ENCODE data around the gene PCDHB4. TPM values are rescaled to one million over a fixed set of nuclear protein-coding genes. Genes with fewer than 3 reads are reported as not detected.
"Not testable (repeated sequence)": the region's sequence is repeated elsewhere in the genome, so short reads cannot be mapped to it uniquely, and the experiment has no call there.

PCDHB4 gene
- total and polyA plus RNA-seq, 8 donors = 1.9 to 4.3 (median 2.5) TPM

DNA sequence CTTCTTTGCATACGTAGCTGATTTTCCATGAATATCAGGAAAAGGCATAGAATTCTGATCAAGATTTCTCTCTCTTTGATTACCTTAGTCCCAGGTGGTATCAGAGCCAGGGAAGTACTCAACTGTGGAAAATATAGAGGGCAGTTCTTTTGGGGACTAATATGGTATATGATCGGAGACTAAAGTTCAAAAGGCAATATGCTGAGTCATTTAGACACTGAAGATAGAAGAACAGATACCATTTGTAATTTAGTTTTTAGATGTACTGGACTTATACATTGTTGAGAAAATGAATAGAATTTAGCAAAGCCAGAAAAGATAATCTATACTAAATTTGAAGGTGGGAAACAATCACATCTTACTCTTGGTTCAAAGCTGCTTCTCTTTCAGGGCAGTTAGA lies 16.3 kb upstream of the PCDHB4 start:
- no peak for DNase-seq
- no peak for ATAC-seq
- H3K9me3 ChIP-seq = peaks cover 0 to 54% of the 10 kb centered on the region in 2 donors
- H3K4me3 ChIP-seq = no peak overlapping the region
- TF ChIP-seq, protein P1, sequence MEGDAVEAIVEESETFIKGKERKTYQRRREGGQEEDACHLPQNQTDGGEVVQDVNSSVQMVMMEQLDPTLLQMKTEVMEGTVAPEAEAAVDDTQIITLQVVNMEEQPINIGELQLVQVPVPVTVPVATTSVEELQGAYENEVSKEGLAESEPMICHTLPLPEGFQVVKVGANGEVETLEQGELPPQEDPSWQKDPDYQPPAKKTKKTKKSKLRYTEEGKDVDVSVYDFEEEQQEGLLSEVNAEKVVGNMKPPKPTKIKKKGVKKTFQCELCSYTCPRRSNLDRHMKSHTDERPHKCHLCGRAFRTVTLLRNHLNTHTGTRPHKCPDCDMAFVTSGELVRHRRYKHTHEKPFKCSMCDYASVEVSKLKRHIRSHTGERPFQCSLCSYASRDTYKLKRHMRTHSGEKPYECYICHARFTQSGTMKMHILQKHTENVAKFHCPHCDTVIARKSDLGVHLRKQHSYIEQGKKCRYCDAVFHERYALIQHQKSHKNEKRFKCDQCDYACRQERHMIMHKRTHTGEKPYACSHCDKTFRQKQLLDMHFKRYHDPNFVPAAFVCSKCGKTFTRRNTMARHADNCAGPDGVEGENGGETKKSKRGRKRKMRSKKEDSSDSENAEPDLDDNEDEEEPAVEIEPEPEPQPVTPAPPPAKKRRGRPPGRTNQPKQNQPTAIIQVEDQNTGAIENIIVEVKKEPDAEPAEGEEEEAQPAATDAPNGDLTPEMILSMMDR (IDR thresholded peaks at IDR 0.05) = no peak
- no peaks in the 10 kb centered on the region for H3K36me3 ChIP-seq
- H3K27me3 ChIP-seq = peaks cover 0 to 17% of the 10 kb centered on the region in 2 donors
- intact Hi-C loops (cut with DNase I) = no loop called here
- H3K27ac ChIP-seq = no peak overlapping the region
- H3K4me1 ChIP-seq = no peaks in the 10 kb centered on the region

GRCh38 chr5:141119250-141119649 lies 2.4 kb upstream of the PCDHB4 start:
- TF ChIP-seq, protein P1 (IDR thresholded peaks at IDR 0.05) = no peak
- no peak for DNase-seq
- Histone ChIP-seq H3K4me3 (no peak overlapping the region), H3K27ac (no peak overlapping the region), H3K36me3 (no peaks in the 10 kb centered on the region), H3K9me3 (peaks cover 0 to 59% of the 10 kb centered on the region in 2 donors), H3K4me1 (no peaks in the 10 kb centered on the region), H3K27me3 (peaks cover 0 to 37% of the 10 kb centered on the region in 2 donors)
- no peak for ATAC-seq
- intact Hi-C loops (cut with DNase I) = no loop called here

GRCh38 chr5:141121985-141122384 lies 367 bp downstream of the PCDHB4 start:
- Histone ChIP-seq H3K27ac (no peak overlapping the region), H3K4me1 (no peaks in the 10 kb centered on the region), H3K4me3 (peak overlapping the region in 1 of 2 donors; percentile 11), H3K36me3 (no peaks in the 10 kb centered on the region), H3K27me3 (peaks cover 0 to 38% of the 10 kb centered on the region in 2 donors), H3K9me3 (peaks cover 0 to 38% of the 10 kb centered on the region in 2 donors)
- intact Hi-C loops (cut with DNase I) = no loop called here
- TF ChIP-seq, protein P1 (IDR thresholded peaks at IDR 0.05) = no peak
- ATAC-seq (no peak), DNase-seq (no peak)

GRCh38 chr5:141123396-141124135 lies 1.9 kb downstream of the PCDHB4 start:
- H3K27ac ChIP-seq; H3K4me3 ChIP-seq; H3K36me3 ChIP-seq; H3K4me1 ChIP-seq; ATAC-seq; intact Hi-C loops (cut with DNase I): not testable (repeated sequence)
- peaks cover 0 to 38% of the 10 kb centered on the region in 2 donors for H3K27me3 ChIP-seq
- DNase-seq = peak in 1 of 4 donors; percentile 62
- H3K9me3 ChIP-seq = peaks cover 0 to 30% of the 10 kb centered on the region in 2 donors

DNA sequence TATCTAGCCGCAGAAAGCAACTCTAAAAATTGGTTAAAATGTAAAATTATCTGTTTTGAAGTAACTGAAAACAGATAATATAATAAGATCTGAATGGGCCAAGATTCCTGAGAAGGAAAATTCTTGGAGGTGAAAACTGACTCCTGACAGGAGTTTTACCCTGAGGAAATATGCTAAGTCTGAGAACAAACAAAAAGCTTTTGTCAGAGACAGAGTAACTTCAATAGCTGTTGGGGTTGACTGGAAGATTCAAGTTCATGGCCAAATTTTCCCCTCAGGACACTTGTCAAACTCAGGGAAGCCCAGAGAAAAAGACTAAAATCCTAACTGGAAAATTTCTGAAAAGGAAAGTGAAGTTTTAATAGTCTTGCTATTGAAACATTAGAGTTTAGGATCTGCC lies 5.7 kb downstream of the PCDHB4 start:
- TF ChIP-seq, protein P1 (IDR thresholded peaks at IDR 0.05) = no peak
- DNase-seq = no peak
- no peaks in the 10 kb centered on the region for H3K36me3 ChIP-seq
- no peaks in the 10 kb centered on the region for H3K4me1 ChIP-seq
- intact Hi-C loops (cut with DNase I) = no loop called here
- H3K27me3 ChIP-seq = peaks cover 0 to 20% of the 10 kb centered on the region in 2 donors
- no peak for ATAC-seq
- H3K9me3 ChIP-seq = peaks cover 0 to 38% of the 10 kb centered on the region in 2 donors
- H3K4me3 ChIP-seq = no peak overlapping the region
- H3K27ac ChIP-seq = no peak overlapping the region

Measured in left lung (tissue), 10 donors.